HepG2 (cell line): Measurements from ENCODE around the gene ZNF678. TPM values are rescaled to one million over a fixed set of nuclear protein-coding genes. Genes with fewer than 3 reads are reported as not detected.

Experiments used
- ARNT2 ChIP-seq: sonication (generic); formaldehyde crosslinking; IDR thresholded peaks from 2 replicates; pipeline ENCODE4 v1.8.0; 2022; ENCODE audit warnings: mild to moderate bottlenecking, low read depth, missing genetic modification reagents, moderate library complexity
- EP300 ChIP-seq, 3 experiments: sonication (generic) in 1 of 3; formaldehyde crosslinking in 1 of 3; IDR thresholded peaks; 2 replicates each; pipeline versions ENCODE4 v1.5.1 to v1.6.1; 2011 to 2020; ENCODE audit warnings: low read depth in 2 of 3, low read length in 2 of 3, borderline replicate concordance in 1 of 3, improper control_type of control experiment in 1 of 3, mild to moderate bottlenecking in 1 of 3, missing genetic modification reagents in 1 of 3, moderate library complexity in 1 of 3
- ESRRA ChIP-seq: sonication (generic); formaldehyde crosslinking; IDR thresholded peaks from 2 replicates; pipeline ENCODE4 v1.5.1; 2020; ENCODE audit warnings: mild to moderate bottlenecking, low read depth, missing genetic modification reagents
- FOXM1 ChIP-seq: sonication (generic); formaldehyde crosslinking; IDR thresholded peaks from 2 replicates; pipeline ENCODE4 v1.5.0; 2020; ENCODE audit warnings: missing genetic modification reagents
- FOXO1 ChIP-seq: sonication (generic); formaldehyde crosslinking; IDR thresholded peaks from 2 replicates; pipeline ENCODE4 v1.4.0; 2020; ENCODE audit warnings: missing genetic modification reagents
- HDAC1 ChIP-seq: sonication (generic); formaldehyde crosslinking; IDR thresholded peaks from 2 replicates; pipeline ENCODE4 v1.5.1; 2020; ENCODE audit warnings: mild to moderate bottlenecking, missing genetic modification reagents
- HNF4A ChIP-seq: sonication (generic); formaldehyde crosslinking; IDR thresholded peaks from 2 replicates; pipeline ENCODE4 v1.4.0; 2020; ENCODE audit warnings: missing genetic modification reagents
- IRF2 ChIP-seq: IDR thresholded peaks from 2 replicates; pipeline ENCODE4 v1.6.1; 2018; ENCODE audit warnings: missing genetic modification reagents, missing compliant biosample characterization
- KAT8 ChIP-seq: IDR thresholded peaks from 2 replicates; pipeline ENCODE4 v1.6.1; 2016; ENCODE audit warnings: missing genetic modification reagents, missing compliant biosample characterization
- KDM1A ChIP-seq: IDR thresholded peaks from 2 replicates; pipeline ENCODE4 v1.6.1; 2016; ENCODE audit warnings: missing compliant biosample characterization
- KDM2A ChIP-seq: sonication (generic); formaldehyde crosslinking; IDR thresholded peaks from 2 replicates; pipeline ENCODE4 v1.4.0; 2020; ENCODE audit warnings: low read depth, missing genetic modification reagents, borderline replicate concordance
- MYNN ChIP-seq: sonication (generic); formaldehyde crosslinking; IDR thresholded peaks from 2 replicates; pipeline ENCODE4 v1.4.0; 2020; ENCODE audit warnings: mild to moderate bottlenecking, low read depth, missing genetic modification reagents
- NCOA2 ChIP-seq: sonication (generic); formaldehyde crosslinking; IDR thresholded peaks from 2 replicates; pipeline ENCODE4 v1.8.0; 2022; ENCODE audit warnings: inconsistent platforms
- NKX3-1 ChIP-seq: sonication (generic); formaldehyde crosslinking; IDR thresholded peaks from 2 replicates; pipeline ENCODE4 v1.5.0; 2020; ENCODE audit warnings: missing genetic modification reagents
- NONO ChIP-seq, 2 experiments: fragments of 450-650 bp in 1 of 2; sonication (generic) in 1 of 2; formaldehyde crosslinking in 1 of 2; IDR thresholded peaks in 1 of 2; conservative IDR thresholded peaks in 1 of 2; 2 replicates each; pipeline versions ENCODE4 v1.6.1 to v1.8.0; 2017 to 2022; ENCODE audit warnings: mild to moderate bottlenecking in 1 of 2, missing genetic modification reagents in 1 of 2, moderate library complexity in 1 of 2
- SKI ChIP-seq: fragments of 450-650 bp; IDR thresholded peaks from one replicate; pipeline ENCODE4 v1.6.1; 2018; ENCODE audit warnings: mild to moderate bottlenecking; ENCODE audit not compliant: partially characterized antibody
- SOX6 ChIP-seq, 2 experiments: fragments of 450-650 bp in 1 of 2; sonication (generic) in 1 of 2; formaldehyde crosslinking in 1 of 2; IDR thresholded peaks; 2 replicates each; pipeline versions ENCODE4 v1.4.0 to v1.6.1; 2017 to 2020; ENCODE audit warnings: antibody characterized with exemption in 1 of 2, mild to moderate bottlenecking in 1 of 2, missing genetic modification reagents in 1 of 2
- TSC22D2 ChIP-seq: sonication (generic); formaldehyde crosslinking; IDR thresholded peaks from 2 replicates; pipeline ENCODE4 v1.5.1; 2020; ENCODE audit warnings: missing genetic modification reagents, mild to moderate bottlenecking, borderline replicate concordance
- ZBTB26 ChIP-seq: IDR thresholded peaks from 2 replicates; pipeline ENCODE4 v1.6.1; 2016; ENCODE audit warnings: missing compliant biosample characterization, missing genetic modification reagents, borderline replicate concordance
- ZBTB38 ChIP-seq: sonication (generic); formaldehyde crosslinking; IDR thresholded peaks from 2 replicates; pipeline ENCODE4 v1.5.1; 2020; ENCODE audit warnings: mild to moderate bottlenecking, missing genetic modification reagents
- ZNF414 ChIP-seq: sonication (generic); formaldehyde crosslinking; IDR thresholded peaks from 2 replicates; pipeline ENCODE4 v1.5.0; 2020; ENCODE audit warnings: missing genetic modification reagents
- ZNF75D ChIP-seq: sonication (generic); formaldehyde crosslinking; IDR thresholded peaks from 2 replicates; pipeline ENCODE4 v1.8.1; 2023; ENCODE audit warnings: missing genetic modification reagents, mild to moderate bottlenecking, borderline replicate concordance
- ZSCAN12 ChIP-seq: sonication (generic); formaldehyde crosslinking; IDR thresholded peaks from 2 replicates; pipeline ENCODE4 v1.9.0; 2021; ENCODE audit warnings: mild to moderate bottlenecking, missing genetic modification reagents
- polyA plus RNA-seq, 8 experiments: library from polyadenylated mRNA; depleted of rRNA in 3 of 8; stranded (reverse) in 7 of 8; unstranded in 1 of 8; fragments of >200 nt; fragmentation: Illumina TruSeq in 4 of 8; extraction: Trizol in 4 of 8; gene quantifications; 2 replicates each; pipeline versions ENCODE4 v1.2.1 to v1.2.3, GENCODE V29; 2011 to 2016; ENCODE audit warnings: low read depth in 4 of 8, missing spikeins in 1 of 8, mixed read lengths in 1 of 8; ENCODE audit not compliant: insufficient read depth in 1 of 8
- total RNA-seq, 5 experiments: library from RNA; depleted of rRNA; stranded (reverse); fragments of >200 nt; fragmentation: Illumina TruSeq; extraction: Trizol; gene quantifications; 2 replicates each; pipeline ENCODE4 v1.2.3, GENCODE V29; 2016; ENCODE audit warnings: low read depth in 1 of 5
- TF ChIP-seq, protein P1 (sequence below): IDR thresholded peaks from 2 replicates; pipeline ENCODE4 v1.6.1; 2012; ENCODE audit warnings: inconsistent platforms
- TF ChIP-seq, protein P2 (sequence below): sonication (generic); formaldehyde crosslinking; IDR thresholded peaks from 2 replicates; pipeline ENCODE4 v1.4.0; 2020; ENCODE audit warnings: mild to moderate bottlenecking, missing genetic modification reagents

Gene ZNF678
- total and polyA plus RNA-seq, 2 of the 13 experiments (the other 11 are each of a cell fraction or from before 2014, with no cell fraction given): 2.0 to 7.6 TPM

GRCh38 chr1:227542153-227543120 is 20.9 kb upstream of the ZNF678 start (continued):
- TF ChIP-seq ZBTB38 (CRISPR knock-in tag) (peak; percentile 67; the same call in 1 of the 2 replicates), HNF4A (CRISPR knock-in tag) (no peak), KDM2A (CRISPR knock-in tag) (peak; percentile 72; the same call in 1 of the 2 replicates), EP300 (IDR thresholded peaks at IDR 0.05; ENCODE audit: low read depth in 2 of 2, low read length in 2 of 2) (peak in 1 of 2 experiments; percentile 6; a peak in 1 of 4 replicates), EP300 (CRISPR knock-in tag; IDR thresholded peaks at IDR 0.05; ENCODE audit: borderline replicate concordance) (no peak), IRF2 (CRISPR knock-in tag) (peak; percentile 64; the same call in 1 of the 2 replicates), NONO (IDR thresholded peaks at IDR 0.05) (no peak), NONO (CRISPR knock-in tag; conservative IDR thresholded peaks at IDR 0.05) (peak; percentile 64; the same call in 1 of the 2 replicates), FOXO1 (peak; percentile 57; the same call in 1 of the 2 replicates), NCOA2 (no peak), HDAC1 (CRISPR knock-in tag) (peak; percentile 42; the same call in 1 of the 2 replicates), SOX6 (IDR thresholded peaks at IDR 0.05) (no peak), SOX6 (CRISPR knock-in tag; IDR thresholded peaks at IDR 0.05) (0 out of 2 replicates have a peak, but pooled peaks have one; percentile 15), FOXM1 (no peak), ZBTB26 (CRISPR knock-in tag) (no peak), MYNN (no peak), NKX3-1 (CRISPR knock-in tag) (peak; percentile 36; the same call in 1 of the 2 replicates), ESRRA (CRISPR knock-in tag) (no peak), KAT8 (CRISPR knock-in tag) (peak; percentile 71), SKI (peak; percentile 69), ARNT2 (CRISPR knock-in tag) (0 out of 2 replicates have a peak, but pooled peaks have one; percentile 30), KDM1A (CRISPR knock-in tag) (no peak), ZSCAN12 (CRISPR knock-in tag) (peak; percentile 56; the same call in 1 of the 2 replicates), ZNF414 (CRISPR knock-in tag) (no peak), TSC22D2 (CRISPR knock-in tag) (0 out of 2 replicates have a peak, but pooled peaks have one; percentile 24), ZNF75D (CRISPR knock-in tag) (no peak)
- TF ChIP-seq, protein P1, sequence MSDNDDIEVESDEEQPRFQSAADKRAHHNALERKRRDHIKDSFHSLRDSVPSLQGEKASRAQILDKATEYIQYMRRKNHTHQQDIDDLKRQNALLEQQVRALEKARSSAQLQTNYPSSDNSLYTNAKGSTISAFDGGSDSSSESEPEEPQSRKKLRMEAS: peak; percentile 87
- TF ChIP-seq, protein P2, sequence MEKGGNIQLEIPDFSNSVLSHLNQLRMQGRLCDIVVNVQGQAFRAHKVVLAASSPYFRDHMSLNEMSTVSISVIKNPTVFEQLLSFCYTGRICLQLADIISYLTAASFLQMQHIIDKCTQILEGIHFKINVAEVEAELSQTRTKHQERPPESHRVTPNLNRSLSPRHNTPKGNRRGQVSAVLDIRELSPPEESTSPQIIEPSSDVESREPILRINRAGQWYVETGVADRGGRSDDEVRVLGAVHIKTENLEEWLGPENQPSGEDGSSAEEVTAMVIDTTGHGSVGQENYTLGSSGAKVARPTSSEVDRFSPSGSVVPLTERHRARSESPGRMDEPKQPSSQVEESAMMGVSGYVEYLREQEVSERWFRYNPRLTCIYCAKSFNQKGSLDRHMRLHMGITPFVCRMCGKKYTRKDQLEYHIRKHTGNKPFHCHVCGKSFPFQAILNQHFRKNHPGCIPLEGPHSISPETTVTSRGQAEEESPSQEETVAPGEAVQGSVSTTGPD (CRISPR knock-in tag): no peak
